HUES6 (cell line): ENCODE data around the gene DDX24.

Experiments
- H3K27ac ChIP-seq: 2 replicates; pipeline ENCODE4 v1.7.0; 2013; ENCODE audit warnings: low read depth, mild to moderate bottlenecking, low read length, inconsistent platforms
- H3K27me3 ChIP-seq: 2 replicates; pipeline ENCODE4 v1.6.1; 2013; ENCODE audit warnings: low read length; ENCODE audit not compliant: control insufficient read depth, insufficient read depth
- H3K36me3 ChIP-seq: 2 replicates; pipeline ENCODE4 v1.6.1; 2013; ENCODE audit warnings: low read length; ENCODE audit not compliant: control insufficient read depth, insufficient read depth
- H3K4me1 ChIP-seq: 2 replicates; pipeline ENCODE4 v1.6.1; 2013; ENCODE audit warnings: low read length; ENCODE audit not compliant: control insufficient read depth, insufficient read depth
- H3K4me3 ChIP-seq: 2 replicates; pipeline ENCODE4 v1.5.1; 2013; ENCODE audit warnings: low read depth, low read length
- H3K9ac ChIP-seq: one replicate; pipeline ENCODE4 v1.6.1; 2013; ENCODE audit warnings: mild to moderate bottlenecking, low read length
- H3K9me3 ChIP-seq: 2 replicates; pipeline ENCODE4 v1.6.1; 2013; ENCODE audit warnings: low read depth, low read length; ENCODE audit not compliant: control insufficient read depth, insufficient read depth

DDX24 gene

DNA sequence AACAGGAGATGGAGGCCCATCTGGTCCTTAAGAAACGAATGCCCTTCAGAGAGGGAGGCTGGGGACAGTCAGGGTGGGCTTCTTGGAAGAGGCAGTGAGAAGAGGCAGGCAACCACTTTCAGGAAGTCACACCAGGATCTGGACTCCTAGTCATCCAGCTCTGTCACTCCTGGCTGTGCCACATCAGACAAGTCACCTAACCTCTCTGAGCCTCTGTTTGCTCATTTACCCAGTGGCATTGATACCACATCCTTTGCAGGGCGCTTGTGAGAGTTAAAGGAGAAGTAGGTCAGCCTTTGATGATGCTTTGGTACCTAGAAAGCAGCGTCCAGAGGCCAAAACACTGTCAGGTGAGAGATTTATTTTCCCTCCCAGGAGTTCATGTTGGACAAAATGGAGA lies 72.8 kb downstream of the DDX24 start:
- no peaks in the 10 kb centered on the region for H3K9me3 ChIP-seq
- H3K27ac ChIP-seq: no peak overlapping the region
- H3K27me3 ChIP-seq: peaks cover 5% of the 10 kb centered on the region; the same call in 1 of the 2 replicates
- no peaks in the 10 kb centered on the region for H3K36me3 ChIP-seq
- H3K9ac ChIP-seq: no peak overlapping the region
- H3K4me3 ChIP-seq: no peak overlapping the region
- H3K4me1 ChIP-seq: no peaks in the 10 kb centered on the region

DNA sequence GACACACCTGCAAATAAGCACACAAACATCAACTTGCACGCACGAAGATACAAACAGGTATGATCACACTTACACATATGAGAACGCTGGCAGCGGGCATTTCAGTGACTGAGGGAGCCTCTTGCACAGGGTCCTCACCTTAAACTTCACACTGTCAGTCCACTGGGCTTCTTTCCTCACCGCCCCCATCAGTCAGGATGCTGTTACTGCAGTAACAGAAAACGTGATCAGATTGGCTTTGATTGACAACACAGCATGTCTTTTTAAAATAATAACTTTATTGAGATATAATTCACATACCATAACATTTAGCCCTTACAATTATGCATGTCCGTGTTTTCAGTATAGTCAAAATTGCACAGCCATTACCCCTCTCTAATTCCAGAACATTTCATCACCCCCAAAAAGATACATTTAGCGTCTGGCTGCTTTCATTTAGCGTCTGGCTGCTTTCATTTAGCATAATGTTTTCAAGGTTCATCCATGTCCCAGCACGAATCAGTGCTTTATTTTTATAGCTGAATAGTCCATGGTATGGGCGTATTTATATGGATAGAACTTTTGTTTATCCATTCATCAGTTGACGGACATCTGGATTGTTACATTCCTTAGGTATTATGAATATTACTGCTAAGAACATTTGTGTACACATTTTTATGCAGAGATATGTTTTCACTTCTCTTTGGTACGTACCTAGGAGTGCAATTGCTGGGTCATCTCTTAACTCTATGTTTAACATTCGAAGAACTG lies 75.5 kb downstream of the DDX24 start:
- H3K4me3 ChIP-seq: no peak overlapping the region
- peaks cover 5% of the 10 kb centered on the region; the same call in 1 of the 2 replicates for H3K4me1 ChIP-seq
- H3K9me3 ChIP-seq: no peaks in the 10 kb centered on the region
- H3K9ac ChIP-seq: no peak overlapping the region
- H3K36me3 ChIP-seq: no peaks in the 10 kb centered on the region
- H3K27me3 ChIP-seq: peaks cover 13% of the 10 kb centered on the region
- no peak overlapping the region for H3K27ac ChIP-seq

- Histone ChIP-seq H3K36me3 (no peaks in the 10 kb centered on the region), H3K9me3 (no peaks in the 10 kb centered on the region), H3K27me3 (peaks cover 11% of the 10 kb centered on the region), H3K27ac (no peak overlapping the region), H3K4me3 (no peak overlapping the region), H3K4me1 (peaks cover 5% of the 10 kb centered on the region; the same call in 1 of the 2 replicates), H3K9ac (no peak overlapping the region)
These were observed 77.0 kb downstream of the DDX24 start for GRCh38 chr14:94004015-94004414.

- H3K4me3 ChIP-seq: no peak overlapping the region
- H3K36me3 ChIP-seq: no peaks in the 10 kb centered on the region
- no peaks in the 10 kb centered on the region for H3K9me3 ChIP-seq
- peaks cover 11% of the 10 kb centered on the region for H3K27me3 ChIP-seq
- no peak overlapping the region for H3K27ac ChIP-seq
- no peak overlapping the region for H3K9ac ChIP-seq
- H3K4me1 ChIP-seq: peaks cover 5% of the 10 kb centered on the region; the same call in 1 of the 2 replicates
These were observed 77.6 kb downstream of the DDX24 start for GRCh38 chr14:94003397-94003796.

DNA sequence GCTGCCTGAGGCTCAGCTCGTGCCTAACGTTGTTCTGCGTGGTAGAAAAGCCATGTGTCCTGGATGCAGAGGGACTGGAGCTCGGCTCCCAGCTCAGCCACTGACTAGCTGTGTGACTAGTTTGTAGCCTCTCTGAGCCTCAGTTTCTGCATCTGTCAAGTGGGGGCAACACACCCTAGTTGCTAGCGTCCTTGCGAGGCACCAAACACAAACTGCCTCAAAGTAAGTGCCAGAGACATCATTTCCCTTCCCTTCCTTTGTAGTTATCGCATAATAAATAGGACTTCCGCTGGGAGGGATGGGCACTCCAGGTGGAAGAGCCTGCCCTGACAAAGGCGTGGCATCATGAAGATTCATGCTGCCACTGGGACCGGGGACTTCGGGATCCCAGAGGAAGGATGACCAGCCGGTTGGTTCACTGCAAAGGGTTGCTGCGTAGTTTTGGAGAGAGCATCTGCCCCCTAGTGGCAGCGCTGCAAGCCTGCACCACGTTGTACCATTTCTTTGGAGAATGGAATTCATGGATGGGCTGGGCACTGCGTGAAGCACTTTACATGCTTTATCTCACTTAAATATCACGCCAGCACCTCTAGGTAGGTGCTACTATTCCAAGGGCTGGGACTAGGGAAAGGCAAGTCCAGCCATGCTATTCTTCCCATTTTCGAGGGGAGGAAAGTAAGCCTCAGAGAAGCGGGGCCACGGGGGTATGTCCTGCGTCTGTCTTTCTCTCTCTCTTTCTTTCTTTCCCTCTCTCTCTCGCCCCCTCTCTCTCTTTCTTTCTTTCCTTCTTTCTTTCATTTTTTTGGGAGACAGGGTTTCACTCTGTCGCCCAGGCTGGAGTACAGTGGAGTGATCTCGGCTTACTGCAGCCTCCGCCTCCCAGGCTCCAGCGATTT lies 79.3 kb downstream of the DDX24 start:
- peaks cover 5% of the 10 kb centered on the region; the same call in 1 of the 2 replicates for H3K4me1 ChIP-seq
- no peak overlapping the region for H3K4me3 ChIP-seq
- no peaks in the 10 kb centered on the region for H3K9me3 ChIP-seq
- no peak overlapping the region for H3K9ac ChIP-seq
- H3K27ac ChIP-seq: no peak overlapping the region
- no peaks in the 10 kb centered on the region for H3K36me3 ChIP-seq
- peaks cover 11% of the 10 kb centered on the region for H3K27me3 ChIP-seq

GRCh38 chr14:94001016-94001415 lies 80.0 kb downstream of the DDX24 start:
- Histone ChIP-seq H3K9ac (no peak overlapping the region), H3K27ac (no peak overlapping the region), H3K36me3 (no peaks in the 10 kb centered on the region), H3K4me3 (no peak overlapping the region), H3K9me3 (no peaks in the 10 kb centered on the region), H3K4me1 (peaks cover 5% of the 10 kb centered on the region; the same call in 1 of the 2 replicates), H3K27me3 (peaks cover 11% of the 10 kb centered on the region)

- peaks cover 11% of the 10 kb centered on the region for H3K27me3 ChIP-seq
- no peak overlapping the region for H3K4me3 ChIP-seq
- no peaks in the 10 kb centered on the region for H3K9me3 ChIP-seq
- no peak overlapping the region for H3K9ac ChIP-seq
- H3K36me3 ChIP-seq: no peaks in the 10 kb centered on the region
- H3K27ac ChIP-seq: no peak overlapping the region
- H3K4me1 ChIP-seq: peaks cover 5% of the 10 kb centered on the region; the same call in 1 of the 2 replicates
These were observed 80.7 kb downstream of the DDX24 start for GRCh38 chr14:94000267-94000666.

GRCh38 chr14:93999573-93999972 lies 81.4 kb downstream of the DDX24 start:
- no peak overlapping the region for H3K9ac ChIP-seq
- H3K4me1 ChIP-seq: peaks cover 5% of the 10 kb centered on the region; the same call in 1 of the 2 replicates
- no peaks in the 10 kb centered on the region for H3K36me3 ChIP-seq
- H3K4me3 ChIP-seq: no peak overlapping the region
- peaks cover 11% of the 10 kb centered on the region for H3K27me3 ChIP-seq
- no peaks in the 10 kb centered on the region for H3K9me3 ChIP-seq
- no peak overlapping the region for H3K27ac ChIP-seq

GRCh38 chr14:93998871-93999403 lies 82.1 kb downstream of the DDX24 start:
- Histone ChIP-seq H3K36me3 (no peaks in the 10 kb centered on the region), H3K4me1 (peaks cover 5% of the 10 kb centered on the region; the same call in 1 of the 2 replicates), H3K9me3 (no peaks in the 10 kb centered on the region), H3K9ac (no peak overlapping the region), H3K4me3 (no peak overlapping the region), H3K27me3 (peaks cover 8% of the 10 kb centered on the region), H3K27ac (no peak overlapping the region)
